Left renal cortex interstitium (tissue), 4 donors: ENCODE measurements around the gene CBX7. TPM values are rescaled to one million over a fixed set of nuclear protein-coding genes. Genes with fewer than 3 reads are reported as not detected.

Source experiments
- DNase-seq, 4 donors: peaks; one replicate each; pipeline ENCODE4 v3.0.0-alpha.2; 2013; ENCODE audit warnings: low read depth in 4 of 4, low spot score in 2 of 4, missing footprints in 1 of 4
- polyA plus RNA-seq, 4 donors: library from polyadenylated mRNA; unstranded; fragments of 120-200 nt; gene quantifications; one replicate each; pipeline ENCODE4 v1.2.1, GENCODE V29; 2013; ENCODE audit not compliant: insufficient read length in 4 of 4

CBX7 gene
- polyA plus RNA-seq, 4 donors: 8.4 to 11.6 (median 10.1) TPM

DNA sequence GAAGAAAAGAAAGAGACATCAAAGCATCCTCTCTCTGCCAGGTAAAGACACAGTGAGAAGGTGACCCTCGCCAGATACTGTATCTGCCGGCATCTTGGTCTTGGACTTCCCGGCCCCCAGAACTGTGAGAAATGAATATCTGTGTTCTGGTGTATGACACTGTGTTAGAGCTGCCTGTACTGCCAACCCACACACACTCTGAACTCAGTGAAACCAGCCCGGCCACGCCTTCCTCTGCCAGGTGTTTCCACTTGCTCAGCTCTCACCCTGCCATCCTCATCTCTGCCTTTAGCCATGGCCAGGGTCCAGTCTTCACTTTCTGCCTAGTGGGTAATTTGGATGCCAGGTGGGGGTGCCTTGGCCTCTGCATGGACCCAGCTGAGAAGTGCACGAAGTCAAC lies 24.0 kb downstream of the CBX7 start:
- no peak for DNase-seq

DNA sequence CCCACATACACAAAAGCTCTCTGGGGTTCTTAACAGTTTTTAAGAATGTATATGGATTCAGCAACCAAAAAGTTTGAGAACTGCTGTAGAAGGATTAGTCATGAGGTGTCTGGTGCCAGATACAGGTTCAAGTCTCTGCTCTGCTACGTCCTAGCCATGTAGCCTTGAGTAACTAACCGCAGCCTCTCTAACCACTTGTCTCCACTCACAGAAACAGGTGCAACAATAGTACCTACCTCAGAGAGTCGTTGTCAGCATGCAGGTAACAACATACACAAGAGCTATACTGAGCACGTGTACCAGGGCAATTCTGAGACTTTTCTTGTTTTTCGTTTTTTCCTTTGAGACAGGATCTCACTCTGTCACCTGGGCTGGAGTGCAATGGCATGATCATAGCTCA lies 26.9 kb downstream of the CBX7 start:
- no peak for DNase-seq

DNA sequence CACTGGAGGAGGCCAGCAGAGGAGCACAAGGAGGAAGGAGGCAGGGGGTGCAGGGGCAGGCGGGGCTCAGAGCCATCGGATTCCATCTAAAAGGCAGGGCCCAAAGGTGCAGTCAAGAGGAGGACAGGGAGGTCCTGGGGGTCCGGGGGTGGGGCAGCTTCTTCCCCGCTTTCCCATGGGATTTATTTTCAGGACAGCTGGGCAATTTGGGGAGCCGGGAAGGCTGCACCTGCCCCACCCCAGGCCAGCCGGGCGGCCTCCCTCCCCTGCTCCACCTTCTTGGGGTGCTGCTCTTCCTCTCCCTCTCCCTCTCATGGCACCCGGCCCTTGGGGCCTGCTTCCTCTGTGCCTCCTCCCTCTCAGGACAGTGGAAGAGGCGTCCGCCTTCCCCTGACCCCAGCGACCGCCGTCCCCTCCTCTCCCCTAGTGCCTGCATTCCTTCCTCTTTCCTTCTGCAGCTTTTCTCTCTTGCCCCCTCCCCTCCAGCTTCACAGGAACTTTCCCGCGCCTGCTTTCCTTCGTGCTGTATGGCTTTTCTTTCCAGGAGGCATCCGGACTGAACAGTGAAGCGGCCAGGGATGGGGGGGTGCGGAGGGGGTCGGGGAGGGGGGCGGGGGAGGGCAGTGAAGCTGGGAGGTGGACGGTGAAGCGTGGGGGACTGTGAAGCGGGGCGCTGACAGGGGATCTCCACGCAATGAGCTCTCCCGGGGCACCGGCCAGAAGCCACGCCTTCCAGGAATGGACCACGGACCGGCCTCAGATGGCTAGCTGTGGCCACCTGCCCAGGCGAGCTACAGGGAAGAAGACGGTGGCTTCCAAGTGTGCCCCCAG lies 28.5 kb downstream of the CBX7 start:
- no peak for DNase-seq

DNA sequence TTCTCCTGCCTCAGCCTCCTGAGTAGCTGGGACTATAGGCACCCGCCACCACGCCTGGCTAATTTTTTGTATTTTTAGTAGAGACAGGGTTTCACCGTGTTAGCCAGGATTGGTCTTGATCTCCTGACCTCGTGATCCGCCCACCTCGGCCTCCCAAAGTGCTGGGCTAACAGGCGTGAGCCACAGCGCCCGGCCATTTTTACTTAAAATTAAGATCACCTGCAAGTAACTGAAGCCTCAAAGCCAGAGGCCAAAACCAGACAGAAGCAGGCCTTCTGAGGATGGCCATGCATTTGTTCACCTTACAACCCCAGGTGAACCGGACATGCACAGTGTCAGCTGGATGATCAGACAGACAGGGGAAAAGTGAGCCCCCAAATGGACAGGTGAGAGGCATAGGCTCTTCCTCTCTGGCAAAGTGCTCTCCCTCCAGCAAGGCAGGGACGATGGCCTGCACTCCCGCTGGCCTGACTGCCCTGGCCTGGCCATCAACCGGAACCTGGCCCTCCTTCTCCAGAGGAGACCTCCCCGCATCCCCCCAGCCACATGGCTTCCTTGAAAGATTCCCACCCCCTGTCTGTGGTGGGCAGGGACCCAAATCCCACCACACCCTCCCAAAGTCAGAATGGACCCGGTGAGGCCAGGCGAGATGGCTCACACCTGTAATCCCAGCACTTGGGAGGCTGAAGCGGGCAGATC lies 29.6 kb downstream of the CBX7 start:
- DNase-seq: no peak

DNA sequence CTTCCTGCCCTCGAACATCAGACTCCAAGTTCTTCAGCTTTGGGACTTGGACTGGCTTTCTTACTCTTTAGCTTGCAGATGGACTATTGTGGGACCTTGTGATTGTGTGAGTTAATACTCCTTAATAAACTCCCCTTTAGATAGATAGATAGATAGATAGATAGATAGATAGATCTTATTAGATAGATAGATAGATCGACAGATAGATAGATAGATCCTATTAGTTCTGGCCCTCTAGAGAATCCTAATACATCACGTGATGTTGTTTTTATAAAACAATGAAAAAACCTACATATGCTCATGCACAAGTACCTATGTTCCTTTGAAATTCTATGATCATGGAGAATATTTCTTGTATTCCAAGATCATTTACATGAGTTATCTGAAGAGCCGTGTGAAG lies 31.5 kb downstream of the CBX7 start:
- DNase-seq: no peak

DNA sequence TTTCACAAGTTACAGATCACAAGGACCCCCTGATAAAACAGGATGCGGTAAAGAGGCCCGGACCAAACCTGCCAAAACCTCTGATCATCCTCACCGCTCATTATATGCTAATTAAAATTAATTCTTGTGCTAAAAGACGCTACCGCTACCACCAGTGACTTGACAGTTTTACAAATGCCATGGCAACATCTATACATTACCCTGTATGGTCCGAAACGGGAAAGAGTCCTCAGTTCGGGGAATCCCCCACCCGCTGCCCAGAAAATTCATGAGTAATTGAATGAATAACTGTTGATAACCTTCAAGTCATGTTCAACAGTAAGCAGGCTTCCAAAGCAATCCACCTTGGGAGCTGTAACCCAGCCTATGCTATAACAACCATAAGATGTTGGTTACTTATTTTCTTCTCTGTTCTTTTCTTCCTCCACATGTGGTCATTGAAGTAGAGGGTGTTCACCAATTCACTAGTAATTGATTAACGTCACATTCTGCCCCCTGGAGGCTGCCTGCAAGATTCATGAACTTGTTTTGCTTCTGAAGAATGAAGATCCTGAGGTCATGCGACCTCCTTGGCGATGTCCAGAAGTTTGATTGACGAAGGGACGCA lies 34.8 kb downstream of the CBX7 start:
- no peak for DNase-seq

DNA sequence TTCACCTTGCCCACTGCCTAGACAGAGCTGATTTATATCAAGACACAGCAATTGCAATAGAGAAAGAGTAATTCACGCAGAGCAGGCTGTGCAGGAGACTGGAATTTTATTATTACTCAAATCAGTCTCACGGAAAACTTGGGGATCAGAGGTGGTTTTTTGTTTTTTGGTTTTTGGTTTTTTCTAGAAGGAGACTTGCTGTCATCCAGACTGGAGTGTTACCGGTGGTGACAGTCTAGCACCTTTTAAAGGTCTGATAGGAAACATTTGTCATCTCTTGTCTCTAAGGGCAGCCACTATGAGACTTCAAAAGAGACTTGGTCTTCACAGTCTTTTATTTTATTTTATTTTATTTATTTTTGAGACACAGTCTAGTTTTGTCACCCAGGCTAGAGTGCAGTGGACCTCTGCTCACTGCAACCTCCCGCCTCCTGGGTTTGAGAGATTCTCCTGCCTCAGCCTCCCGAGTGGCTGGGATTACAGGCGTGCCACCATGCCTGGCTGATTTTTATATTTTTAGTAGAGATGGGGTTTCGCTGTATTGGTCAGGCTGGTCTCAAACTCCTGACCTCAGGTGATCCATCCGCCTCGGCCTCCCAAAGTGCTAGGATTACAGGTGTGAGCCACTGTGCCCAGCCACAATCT lies 36.4 kb downstream of the CBX7 start:
- DNase-seq: no peak

DNA sequence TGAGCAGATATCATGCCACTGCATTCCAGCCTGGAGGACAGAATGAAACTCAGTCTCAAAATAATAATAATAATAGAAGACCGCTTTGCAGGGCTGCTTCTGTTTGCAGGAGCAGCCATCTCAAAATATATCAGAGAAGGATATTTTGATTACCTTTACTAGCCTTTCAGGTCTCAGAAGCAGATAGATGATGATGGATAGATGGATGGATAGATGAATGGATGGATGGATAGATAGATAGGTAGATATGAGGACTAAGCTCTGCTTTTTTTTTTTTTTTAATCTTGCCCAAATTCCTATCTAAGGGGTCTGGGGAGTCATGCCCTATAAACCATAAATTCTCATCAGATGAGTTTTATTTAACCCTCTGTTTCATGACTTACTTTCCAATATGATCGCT lies 36.9 kb downstream of the CBX7 start:
- DNase-seq: no peak

DNA sequence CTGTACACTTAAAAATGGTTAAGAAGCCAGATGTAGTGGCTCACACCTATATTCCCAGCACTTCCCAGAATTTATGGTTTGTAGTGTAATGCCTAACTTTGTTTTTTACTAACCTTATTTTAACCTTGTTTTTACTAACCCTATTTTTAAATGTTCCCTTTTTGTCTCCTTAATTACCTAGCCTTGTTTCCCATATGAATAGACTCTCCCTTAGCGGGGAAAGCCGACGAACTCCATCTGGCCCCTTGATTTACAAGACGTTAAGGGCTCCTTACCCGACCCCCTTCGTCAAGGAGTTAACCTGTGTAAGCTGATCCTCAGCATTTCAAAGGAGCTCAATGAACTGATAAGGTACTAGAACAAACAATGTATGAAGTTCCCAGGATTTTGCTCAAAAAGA lies 38.4 kb downstream of the CBX7 start:
- DNase-seq: peak in 1 of 4 donors; percentile 46

DNA sequence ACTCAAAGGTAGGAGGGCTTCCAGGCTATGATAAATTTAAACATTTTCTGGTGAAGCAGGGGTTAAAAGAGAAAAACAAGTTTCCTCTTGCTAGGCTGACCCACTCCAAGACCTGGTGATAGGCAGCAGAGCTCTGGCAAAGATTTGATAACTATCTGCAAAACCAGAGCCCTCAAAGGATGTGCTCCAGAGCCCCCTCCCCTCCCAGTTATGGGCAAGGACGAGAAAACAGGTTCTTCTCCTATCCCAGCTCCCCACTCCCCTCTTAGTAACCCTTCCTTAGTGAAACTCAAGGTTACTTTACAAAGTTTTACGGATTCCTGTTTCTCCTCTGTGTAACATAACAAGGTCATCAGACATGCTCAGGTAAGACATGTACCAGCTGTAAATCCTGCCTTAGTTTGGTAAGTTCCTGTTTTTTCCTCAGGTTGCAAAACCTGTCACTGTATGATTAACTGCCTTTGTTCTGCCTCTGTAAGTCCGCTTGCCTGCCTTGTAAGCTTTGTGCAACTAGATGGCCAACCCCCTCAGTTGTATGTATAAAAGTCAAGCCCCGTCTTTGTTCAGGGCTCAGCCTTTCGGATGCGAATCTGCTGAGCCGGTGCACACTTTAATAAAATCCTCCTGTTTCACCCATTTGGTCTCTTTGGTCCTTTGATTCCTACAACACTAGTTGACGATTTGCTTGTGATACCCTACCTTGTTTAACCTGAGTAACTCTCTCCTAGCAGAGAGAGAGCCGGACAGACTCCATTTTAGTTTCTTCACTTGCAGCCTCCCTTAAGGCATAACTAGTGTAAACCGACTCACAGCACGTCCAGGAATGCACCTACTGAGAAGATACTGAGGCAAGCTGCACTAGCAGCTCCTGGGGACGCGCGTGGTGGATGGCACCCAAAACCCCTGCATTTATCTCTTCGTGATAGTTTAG lies 41.6 kb downstream of the CBX7 start:
- no peak for DNase-seq

DNA sequence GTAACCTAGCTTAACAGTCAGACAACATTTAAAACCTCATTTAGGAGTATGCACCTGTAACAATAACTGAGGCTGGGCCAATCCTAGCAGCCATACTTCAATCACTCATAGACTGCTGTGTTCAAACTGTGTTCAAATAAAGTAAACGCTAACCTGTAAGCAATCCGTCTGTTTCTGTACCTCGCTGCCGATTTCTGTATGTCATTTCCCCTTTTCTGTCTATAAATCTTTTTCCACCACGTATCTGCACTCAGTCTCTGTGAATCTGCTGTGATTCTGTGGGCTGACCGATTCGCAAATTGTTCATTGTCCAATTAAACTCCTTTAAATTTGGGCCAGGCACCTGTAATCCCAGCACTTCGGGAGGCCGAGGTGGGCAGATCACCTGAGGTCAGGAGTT lies 43.1 kb downstream of the CBX7 start:
- DNase-seq: no peak

DNA sequence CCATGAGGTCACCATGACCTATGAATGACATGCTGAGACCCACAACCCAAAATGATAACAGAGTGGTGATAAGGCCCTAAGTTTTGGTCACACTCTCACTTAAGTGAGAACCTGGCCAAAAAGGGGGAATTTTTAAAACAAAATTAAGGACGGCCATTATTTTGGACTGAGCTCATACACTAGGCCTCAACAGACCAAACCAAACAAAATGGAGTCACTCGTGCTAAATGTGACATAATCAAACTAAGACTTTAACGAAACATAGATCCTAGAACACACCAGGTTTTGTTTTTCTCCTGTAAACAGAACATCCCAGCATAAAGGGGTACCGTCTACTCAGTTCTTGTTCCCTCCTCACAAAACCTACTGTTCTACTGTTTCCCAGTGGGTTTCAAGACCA lies 44.0 kb downstream of the CBX7 start:
- no peak for DNase-seq

DNA sequence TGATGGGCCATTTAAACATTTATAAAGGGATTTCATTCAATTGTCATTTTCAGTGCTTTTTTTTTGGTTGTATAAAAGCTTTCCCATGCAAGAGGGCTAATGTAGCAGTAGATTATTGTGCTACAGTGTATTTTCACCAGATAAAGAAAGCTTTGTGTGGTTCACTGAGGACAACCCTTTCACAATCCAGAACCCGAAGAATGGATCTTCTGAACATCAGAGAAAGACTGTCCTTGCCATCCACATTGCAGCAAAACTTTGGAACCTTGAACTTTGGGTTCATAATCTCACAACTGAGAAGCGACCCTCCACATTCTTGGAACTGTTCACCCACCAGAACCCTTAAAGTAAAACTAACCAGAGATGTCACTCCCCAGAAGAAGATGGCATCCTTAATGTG lies 46.2 kb downstream of the CBX7 start:
- no peak for DNase-seq

DNA sequence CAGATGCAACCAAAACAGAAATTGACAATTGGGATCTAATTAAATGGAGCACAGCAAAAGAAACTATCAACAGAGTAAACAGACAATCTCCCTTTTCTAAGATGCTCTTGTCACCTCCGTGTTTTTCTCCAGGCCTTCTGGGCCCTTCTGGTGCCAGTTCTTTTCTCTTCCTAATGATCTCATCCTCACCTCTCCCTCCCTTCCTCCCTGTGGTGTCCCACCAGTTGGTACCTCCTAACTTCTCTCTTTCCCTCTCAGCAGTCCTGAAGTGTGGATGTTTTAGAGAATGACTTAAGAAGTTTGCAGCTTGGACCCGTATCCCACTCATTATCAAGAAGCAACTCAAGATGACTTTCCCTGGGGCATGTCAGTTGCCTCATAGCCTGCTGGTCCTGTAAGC lies 49.0 kb downstream of the CBX7 start:
- DNase-seq: no peak

DNA sequence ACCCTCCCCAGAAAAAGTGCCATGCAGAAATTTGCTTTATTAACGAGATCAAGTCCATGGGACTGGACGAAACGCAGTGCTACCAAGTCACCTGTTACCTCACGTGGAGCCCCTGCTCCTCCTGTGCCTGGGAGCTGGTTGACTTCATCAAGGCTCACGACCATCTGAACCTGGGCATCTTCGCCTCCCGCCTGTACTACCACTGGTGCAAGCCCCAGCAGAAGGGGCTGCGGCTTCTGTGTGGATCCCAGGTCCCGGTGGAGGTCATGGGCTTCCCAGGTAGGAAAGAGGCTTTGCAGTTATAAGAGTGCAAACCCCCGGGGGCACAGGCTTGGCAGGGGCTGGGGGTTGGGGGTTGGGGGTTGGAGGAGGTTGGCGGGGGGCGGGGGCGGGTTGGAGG lies 51.3 kb downstream of the CBX7 start:
- DNase-seq: no peak

DNA sequence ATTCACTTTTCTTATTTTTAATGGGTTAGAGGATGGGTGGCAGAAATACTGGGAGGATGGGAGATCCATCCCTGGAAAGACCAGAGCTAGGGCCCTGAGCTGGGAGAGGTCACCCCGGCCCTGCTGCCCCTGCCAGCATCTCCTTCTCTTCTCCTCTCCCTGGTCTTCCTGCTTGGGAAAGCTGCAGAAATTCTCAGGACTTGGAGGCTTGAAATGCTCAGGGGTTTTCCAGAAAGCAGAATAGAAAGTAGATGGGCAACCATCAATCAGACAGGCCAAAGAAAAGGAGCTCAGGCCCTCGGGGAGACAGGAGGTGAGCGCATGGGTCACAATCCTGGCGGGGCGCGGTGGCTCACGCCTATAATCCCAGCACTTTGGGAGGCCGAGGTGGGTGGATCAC lies 53.9 kb downstream of the CBX7 start:
- DNase-seq: no peak

DNA sequence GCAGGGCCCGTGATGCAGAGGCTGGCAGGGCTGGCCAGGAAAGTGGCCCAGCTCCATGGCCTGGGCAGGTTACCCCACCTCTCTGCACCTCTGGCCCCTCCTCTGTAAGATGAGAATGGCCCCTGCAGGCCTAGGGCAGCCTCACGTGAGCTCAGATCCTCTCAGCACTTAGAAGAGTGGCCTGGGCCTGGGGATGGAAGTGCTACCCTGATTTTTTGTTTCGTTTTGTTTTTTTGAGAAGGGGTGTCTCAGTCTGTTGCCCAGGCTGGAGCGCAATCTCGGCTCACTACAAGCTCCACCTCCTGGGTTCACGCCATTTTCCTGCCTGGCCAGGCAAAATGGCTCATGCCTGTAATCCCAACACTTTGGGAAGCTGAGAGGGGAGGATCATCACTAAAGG lies 54.5 kb downstream of the CBX7 start:
- no peak for DNase-seq

DNA sequence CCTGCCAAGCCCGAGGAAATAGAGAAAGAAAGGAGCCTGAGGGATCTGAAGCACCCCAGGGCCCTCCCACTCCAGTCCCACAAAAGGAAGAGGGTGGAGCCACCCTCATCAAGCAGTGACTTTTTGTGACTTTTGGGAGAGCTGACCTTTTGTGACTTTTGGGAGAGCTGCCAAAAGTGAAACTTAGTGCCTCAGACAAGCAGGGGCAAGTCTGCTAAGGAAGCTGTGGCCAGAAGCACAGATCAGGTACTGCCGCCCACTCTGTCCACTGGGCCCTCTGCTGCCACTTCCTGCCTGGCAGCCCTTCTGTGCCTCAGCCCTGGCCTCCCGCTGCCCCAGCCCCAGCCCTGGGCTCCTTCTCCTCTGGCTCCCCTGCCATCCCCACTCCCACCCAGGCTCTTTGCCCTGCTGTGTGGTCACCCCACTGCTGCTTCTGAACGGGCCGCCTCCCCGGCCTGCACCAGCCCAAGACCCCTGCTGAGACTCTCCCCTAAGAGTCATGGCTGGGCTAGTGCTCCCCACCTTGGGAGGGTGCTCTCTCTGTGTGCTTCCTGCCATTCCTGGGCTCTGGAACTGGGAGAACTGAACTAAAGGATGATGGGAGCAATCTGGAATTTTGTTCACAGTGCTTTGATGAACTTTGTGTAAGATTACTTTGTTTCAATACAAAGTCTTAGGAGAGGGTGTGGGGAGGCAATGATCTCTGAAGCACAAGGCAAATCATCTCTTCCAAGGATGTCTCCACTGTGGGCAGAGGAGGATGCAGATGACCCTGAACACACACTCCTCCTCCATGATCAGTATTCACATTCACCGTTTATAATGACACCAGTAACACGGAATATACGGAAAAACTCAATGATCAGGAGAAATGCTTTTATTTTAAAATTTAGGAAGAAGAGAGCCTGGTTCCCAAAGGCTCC lies 55.1 kb downstream of the CBX7 start, which contains the start of gene APOBEC3H:
Gene APOBEC3H, plus strand, starts transcription at position 147 of the 923 bp plus-strand sequence. CDS start 3,035 bp downstream, outside the sequence.
- DNase-seq: no peak

DNA sequence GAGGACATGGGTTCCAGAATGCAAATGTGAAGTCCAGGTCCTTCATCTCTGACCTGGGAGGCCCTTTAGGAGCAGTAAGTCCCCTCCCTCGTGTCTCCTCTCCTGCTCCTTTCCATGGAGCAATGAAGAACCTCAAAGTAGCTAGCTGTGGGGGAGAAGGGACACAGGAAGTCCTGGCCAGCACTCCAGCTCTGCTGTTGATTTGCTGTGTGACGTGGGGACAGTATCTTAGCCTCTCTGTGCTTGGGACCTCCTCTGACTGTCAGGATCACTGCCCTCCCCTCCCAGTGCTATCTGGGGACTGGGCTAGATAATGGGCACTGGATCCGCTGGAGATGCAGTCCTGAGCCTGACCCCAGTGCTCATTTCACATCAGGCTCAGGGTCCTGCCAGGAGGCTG lies 56.5 kb downstream of the CBX7 start:
- DNase-seq: no peak
